Fibroblast of pulmonary artery (primary cell): ENCODE measurements around the gene NCLN.
"Not testable (repeated sequence)": the region's sequence is repeated elsewhere in the genome, so short reads cannot be mapped to it uniquely, and the experiment has no call there.

Source experiments
- DNase-seq: peaks from one replicate; pipeline ENCODE4 v3.0.0-alpha.2; 2010; ENCODE audit warnings: low read depth
- H3K4me3 ChIP-seq: replicated peaks from 2 replicates; pipeline ENCODE4 v1.5.1; 2011; ENCODE audit warnings: low read depth, mild to moderate bottlenecking, control low read depth, low read length, moderate library complexity
- CTCF ChIP-seq: IDR thresholded peaks from 2 replicates; pipeline ENCODE4 v1.5.1; 2011; ENCODE audit warnings: mild to moderate bottlenecking, control low read depth, low read length, inconsistent platforms; ENCODE audit errors: missing control alignments

Gene NCLN

GRCh38 chr19:3231288-3231687 is 45.6 kb downstream of the NCLN start:
- no peak for DNase-seq
- no peak for TF ChIP-seq CTCF
- no peak overlapping the region for H3K4me3 ChIP-seq

- no peak for TF ChIP-seq CTCF
- no peak overlapping the region for H3K4me3 ChIP-seq
- DNase-seq, result no peak
Observed at GRCh38 chr19:3233116-3233515, 47.4 kb downstream of the NCLN start.

GRCh38 chr19:3233831-3234230 is 48.1 kb downstream of the NCLN start:
- no peak for TF ChIP-seq CTCF
- H3K4me3 ChIP-seq, result no peak overlapping the region
- no peak for DNase-seq

- TF ChIP-seq CTCF, result peak; percentile 17
- H3K4me3 ChIP-seq, result no peak overlapping the region
- DNase-seq, result no peak
Observed at GRCh38 chr19:3234800-3235199, 49.1 kb downstream of the NCLN start.

- not testable (repeated sequence) for H3K4me3 ChIP-seq, DNase-seq
Observed at GRCh38 chr19:3235604-3236003, 49.9 kb downstream of the NCLN start.

GRCh38 chr19:3236272-3236671 is 50.5 kb downstream of the NCLN start:
- H3K4me3 ChIP-seq, result no peak overlapping the region
- no peak for DNase-seq
- TF ChIP-seq CTCF, result no peak

- no peak for TF ChIP-seq CTCF
- no peak overlapping the region for H3K4me3 ChIP-seq
Observed at GRCh38 chr19:3238066-3238561, 52.4 kb downstream of the NCLN start.

More at GRCh38 chr19:3238066-3238561, 52.4 kb downstream of the NCLN start:
- no peak for DNase-seq
